HG03575 (cell line): ENCODE measurements around the gene CERK.

Experiments used
- ATAC-seq: cut with Tn5 transposase; IDR thresholded peaks from one replicate; pipeline ENCODE4 v1.9.1; 2021; ENCODE audit not compliant: unreplicated experiment, insufficient number of reproducible peaks, low FRiP score; ENCODE audit errors: extremely low read depth

The CERK gene

DNA sequence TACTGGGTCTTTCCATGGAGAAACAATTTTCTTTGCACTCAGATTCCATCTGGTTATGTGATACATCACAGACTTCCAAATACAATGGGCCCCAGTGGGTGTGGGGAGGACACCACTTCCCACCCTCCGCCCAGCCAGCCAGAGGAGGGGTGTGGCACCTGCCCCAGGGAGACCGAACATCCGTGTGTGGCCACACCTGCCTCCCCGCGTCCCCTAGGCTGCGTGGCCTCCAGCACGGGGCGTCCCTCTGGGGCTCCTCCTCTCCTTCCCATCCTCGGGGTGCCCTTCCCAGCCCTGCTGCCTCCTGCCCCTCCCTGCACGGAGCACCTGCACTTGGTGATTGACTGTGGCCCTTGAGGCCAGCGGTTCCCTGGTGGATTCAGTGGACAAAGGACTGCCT lies 49.1 kb downstream of the CERK start:
- ATAC-seq: no peak

DNA sequence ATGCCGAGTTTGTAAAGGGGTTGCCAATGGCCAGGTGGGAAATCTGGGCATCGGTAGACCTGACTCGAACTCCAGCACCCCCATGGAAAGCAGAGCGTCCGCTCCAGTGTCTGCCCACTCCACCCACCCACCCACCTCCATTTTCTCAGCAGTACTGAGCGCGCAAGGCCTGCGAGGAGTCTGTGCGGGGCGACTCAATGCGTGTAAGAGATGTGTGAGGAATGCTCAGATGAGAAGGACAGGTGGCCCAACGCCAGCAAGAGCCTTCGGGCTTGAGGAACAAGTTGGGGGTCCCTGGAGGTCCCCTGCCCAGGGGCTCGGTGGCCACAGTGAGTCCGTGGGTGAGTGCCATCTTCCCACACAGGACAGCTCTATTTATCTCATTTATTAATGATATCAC lies 50.6 kb downstream of the CERK start:
- no peak for ATAC-seq

DNA sequence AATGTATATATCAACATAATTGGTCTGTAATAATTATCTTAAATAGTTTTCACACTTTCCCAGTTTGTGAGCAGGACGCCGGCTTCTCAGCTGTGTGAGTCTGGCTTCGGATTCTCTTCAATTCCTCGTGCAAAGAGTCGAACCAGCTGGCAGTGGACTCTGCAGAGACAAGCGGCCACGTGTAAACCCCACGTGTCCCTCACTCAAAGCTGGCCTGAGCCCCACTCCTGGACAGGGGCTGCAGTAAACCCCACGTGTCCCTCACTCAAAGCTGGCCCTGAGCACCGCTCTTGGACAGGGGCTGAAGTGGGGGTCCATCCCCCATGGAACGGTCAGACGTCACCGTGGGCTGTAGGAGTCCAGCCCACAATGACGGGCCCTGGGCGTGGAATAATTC lies 51.0 kb downstream of the CERK start:
- no peak for ATAC-seq

DNA sequence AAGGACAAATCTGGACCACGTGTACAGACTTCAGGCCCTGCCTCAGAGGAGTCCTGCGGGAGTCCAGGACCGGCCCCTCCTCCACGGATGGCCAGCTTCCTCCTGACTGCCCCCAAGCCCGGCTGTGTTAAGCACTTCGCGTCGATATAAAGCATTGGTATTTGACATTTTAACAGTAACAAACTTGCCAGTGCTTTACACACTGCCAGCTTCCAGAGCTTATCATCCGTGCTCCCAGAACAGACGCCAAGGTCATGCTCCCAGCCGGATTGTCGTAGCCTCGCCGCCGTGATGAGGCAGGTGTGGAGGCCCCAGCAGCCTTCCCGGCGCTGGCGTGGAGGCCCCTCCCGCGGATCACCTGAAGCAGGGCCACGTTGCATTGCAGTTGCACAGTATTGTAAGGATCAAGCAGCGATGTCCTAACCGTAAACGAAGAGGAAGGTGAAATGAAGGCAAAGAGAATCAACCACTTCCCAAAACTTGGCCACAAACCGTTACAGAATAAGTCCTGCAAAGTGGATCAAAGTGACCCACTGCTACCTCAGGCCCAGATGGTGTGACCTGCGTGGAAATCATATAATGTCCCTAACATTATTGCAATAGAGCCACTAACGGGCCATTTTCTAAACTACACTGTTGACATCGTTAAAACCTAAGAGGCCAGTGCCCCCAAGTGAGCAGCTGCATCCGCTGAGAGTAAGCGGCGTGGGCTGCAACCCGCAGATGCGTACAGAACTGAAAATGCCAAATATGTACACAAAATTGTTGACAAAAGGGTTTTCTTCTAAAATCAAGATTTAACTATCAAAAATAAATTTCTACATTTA lies 51.6 kb downstream of the CERK start:
- no peak for ATAC-seq

DNA sequence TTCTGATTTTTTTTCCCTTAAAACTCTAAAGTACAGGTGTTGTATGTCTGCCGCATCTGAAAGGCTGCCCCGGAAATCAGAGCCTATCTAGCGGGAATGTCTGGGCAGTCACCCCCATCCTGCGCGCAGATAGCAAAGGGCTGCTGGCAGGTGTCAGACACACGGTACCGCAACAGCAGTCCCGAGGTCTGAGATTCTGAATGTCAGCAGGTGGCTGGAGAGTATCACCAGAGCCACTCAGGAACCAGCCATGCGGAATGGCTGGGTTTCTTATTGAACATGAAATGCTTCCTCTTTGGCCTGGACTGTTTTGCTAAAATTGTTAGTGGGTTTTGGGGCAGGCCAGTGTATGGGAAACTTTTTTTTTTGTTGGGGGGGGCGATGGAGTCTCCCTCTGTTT lies 53.3 kb downstream of the CERK start:
- ATAC-seq: no peak

DNA sequence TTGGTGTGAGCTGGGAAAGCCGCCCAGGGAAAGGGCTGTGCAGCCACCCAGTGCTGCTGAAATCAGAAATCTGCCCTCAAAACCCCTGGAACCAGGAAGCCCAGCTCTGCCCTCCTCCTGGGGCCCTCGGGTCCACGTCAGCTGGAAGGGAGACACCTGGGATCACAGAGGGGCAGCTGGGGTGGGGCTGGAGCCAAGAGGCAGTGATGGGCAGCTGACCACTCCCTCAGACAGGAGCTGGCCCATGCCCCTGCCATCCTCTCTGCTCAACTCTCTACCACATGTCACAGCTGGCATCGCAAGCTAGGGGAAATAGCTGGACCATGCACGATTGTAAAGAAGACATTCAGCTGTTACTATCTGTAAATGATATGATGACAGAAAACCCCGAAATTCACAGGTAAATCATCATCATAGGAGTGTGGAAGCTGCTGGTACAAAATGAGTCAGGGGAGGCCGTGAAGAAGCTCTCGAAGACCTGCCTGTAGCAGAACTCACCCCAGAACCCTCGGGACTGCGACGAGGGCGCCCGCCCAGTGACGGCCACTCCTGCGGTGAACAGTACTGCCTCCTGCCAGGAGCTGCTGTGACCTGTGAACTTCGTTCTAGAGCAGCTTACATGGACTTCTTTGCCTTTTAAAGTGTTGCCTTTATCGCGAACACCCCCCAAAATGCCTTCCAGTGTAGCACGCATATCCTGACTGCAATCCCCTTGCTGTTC lies 55.9 kb downstream of the CERK start:
- no peak for ATAC-seq

DNA sequence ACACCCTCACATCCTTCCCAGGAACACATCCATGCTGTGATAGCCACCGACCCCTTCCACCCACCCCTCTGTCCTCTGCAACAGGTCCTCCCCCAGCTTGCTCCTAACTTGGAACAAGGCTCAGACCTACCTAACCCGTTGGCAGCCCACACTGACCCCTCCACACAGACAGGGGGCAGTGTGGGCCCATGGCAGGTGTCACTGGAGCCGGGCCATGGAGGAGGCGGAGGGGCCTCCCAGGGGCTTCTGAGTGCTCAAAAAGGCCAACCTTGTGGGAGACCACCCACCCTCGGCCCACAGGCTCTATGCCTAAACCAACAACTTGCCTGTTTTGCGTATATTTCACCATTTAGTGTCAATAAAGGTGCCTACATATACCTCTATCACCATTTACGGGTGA lies 57.0 kb downstream of the CERK start:
- no peak for ATAC-seq

DNA sequence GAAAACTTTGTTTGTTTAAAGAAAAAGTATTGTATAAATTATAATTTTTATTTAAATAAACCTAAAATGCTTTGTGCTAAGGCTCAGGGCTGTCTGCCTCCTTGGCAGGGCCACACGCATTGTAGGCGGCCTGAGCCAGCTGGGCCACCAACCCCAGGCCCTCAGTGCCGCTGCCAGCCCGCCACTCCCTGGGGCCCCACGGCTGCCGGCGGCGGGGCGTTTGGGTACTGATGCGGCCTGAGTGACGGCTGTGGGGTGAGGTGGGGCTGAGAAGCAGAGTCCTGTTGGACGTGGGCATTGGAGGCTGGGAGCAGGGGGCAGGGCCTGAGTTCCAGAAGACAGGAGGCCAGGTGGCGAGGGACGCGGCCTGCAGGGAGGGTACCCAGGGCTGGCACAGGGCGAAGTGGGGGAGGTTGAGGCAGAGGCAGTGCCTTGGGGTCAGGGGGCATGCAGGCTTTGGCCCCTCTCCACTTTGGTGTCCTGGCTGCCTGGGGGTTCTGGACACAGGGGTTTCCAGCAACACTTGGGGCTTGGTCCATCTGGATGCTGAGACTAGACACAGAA lies 58.3 kb downstream of the CERK start:
- no peak for ATAC-seq

DNA sequence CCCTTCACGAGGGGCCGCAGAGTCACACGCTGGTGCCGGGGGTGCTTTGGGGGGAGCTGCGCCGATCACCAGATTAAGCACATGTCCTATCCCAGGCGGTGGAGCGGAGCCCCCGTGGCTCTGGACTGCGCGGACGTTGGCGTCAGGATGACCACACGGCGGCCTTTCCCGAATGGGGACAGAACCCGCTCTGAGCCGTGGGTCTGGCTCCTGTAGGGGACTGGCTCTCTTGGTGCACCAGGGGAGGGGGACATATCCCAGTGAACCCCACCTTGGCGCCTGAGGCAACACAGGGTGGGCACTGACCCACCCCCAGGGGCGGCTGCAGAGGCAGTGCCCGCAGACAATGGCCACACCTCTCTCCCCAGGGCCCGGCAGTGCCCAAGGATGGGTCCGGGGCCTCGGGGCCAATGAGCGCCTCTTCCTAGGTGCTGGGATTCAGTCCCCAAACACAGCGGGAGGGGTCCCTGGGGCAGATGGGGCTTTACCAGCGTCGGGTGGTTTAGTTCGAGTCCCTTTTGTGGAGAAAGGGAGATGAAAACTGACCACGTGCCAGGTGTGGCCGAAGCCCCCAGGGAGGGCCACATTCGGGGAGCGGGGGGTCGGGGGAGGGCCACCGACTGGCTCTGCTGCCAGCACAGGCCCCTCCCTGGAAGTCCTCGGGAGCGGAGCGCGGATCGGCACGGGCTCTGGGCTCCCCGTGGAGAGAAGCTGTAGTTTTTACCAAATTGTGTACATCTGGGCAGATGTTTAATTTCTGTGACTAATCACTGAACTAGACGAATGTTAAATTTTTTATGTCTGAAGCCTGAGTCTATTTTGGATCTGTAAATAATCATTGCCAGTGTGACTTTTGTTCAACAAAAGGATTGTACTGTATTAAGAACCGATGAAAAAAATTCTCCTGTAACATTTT lies 59.0 kb downstream of the CERK start:
- no peak for ATAC-seq

DNA sequence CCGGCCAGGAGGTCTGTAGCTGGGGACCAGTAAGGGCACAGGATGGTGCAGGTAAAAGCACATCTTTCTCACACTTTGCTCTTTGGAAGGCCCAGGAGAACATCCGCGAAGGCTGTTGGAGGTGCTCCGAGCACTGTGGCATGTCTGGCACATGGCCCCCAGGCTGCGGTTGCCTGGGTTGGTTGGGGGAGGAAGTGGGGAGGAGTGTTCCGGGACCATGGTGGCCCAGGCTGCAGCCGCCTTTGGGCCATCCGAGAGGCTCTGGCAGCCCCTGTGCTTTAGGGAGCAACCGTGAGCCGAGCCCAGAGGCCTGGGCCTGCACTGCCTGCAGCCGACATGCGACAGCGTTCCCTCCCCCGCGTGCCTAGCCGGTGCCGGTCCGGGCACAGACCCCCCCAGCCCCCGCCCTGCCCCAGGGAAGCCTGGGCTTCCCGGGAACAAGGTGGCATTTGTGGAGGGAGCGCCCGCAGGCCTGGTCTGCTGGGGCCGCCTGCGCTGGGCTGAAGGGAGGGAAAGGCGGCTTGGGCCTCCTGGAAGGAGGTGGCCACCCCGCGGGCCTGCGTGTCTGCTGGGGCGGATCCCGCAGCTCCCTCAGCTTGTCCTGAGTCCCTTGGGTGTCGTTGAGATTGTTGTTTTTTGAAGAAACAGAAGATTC lies 59.9 kb downstream of the CERK start:
- no peak for ATAC-seq

DNA sequence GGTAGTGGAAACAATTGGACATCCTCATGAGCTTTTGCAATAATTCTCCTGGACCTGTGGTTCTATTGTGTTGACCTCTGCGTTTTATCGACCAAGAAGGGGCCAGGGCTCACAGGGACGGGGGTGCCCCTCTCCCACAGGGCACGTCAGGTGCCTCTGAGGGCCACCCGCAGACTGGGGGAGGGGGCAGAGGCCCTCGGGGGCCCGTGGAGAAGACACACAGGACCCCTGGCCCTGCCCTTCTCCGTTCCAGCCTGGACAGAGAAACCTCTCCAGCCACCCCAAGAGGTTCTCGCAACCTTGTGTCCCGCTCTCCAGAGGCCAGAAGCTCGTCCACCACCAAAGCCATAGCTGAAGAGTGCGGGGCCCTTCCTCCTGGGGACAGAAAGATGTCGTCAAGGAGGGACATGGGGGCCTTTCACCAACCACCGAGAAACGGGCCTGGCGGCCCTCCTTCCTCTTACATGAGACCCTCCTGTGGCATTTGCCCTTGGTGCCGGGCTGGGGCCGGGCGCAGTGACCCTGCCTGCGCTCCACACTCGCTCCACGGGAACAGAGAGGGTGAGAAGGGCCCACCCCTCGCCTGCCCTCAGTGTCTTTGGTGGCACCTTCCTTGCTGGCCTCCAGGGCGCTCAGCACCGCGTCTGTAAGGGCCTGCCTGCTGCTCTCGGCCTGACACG lies 60.6 kb downstream of the CERK start:
- ATAC-seq: no peak

DNA sequence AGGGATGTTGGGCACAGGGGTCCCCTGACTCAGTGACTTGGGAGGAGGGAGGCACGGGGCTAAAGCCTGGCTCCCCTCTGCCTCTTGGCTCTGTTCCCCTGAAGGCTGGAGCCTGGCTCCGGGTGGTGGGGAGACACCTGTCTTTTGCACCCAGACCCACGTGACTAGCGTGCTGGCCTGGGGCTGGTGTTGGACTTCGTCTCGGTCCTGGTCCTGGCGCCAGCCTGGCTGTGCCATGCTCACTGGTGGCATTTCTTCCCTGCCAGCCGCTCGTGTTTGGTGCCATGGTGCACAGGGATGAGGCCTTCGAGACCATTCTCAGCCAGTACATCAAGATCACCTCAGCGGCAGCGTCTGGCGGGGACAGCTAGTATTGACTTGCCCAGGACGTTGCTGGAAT lies 61.2 kb downstream of the CERK start:
- no peak for ATAC-seq

DNA sequence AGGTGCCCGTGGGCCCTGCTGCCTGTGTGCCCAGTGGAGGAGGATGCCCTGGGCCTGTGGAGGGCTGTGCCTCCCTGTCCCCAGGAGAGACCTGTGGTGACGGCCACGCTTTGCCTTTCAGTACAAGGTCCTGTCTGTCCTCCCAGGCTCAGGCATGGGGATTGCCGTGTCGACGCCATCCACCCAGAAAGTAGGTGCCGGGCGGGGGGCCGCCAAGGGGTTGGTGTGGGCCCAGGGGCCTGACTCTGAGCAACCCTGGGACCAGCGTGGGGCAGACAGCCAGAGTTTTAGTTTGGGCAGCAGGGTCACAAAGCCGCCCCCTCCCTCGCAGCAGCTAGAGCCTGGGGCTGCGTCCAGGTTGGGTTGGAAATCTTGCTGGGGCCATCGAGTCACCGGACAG lies 61.6 kb downstream of the CERK start:
- no peak for ATAC-seq

DNA sequence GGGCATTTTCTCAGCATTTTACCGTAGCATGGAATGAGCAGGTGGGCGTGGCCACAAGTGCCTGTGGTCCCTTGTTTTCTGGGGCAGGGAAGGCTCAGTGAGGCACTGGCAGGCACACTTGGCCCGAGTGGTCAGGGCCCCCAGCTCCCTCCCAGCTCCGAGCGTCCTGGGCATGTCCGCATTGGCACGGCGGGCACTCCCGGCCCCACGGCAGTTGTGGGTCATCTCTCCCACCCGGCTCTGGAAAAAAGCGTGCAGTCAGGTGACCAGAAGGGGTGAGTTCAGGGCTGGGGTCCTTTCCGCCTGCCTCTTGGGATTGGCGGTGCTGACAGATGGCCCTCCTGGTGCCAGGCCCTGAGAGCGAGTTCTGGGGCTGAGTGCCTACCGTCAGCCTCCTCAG lies 62.1 kb downstream of the CERK start:
- ATAC-seq: no peak

DNA sequence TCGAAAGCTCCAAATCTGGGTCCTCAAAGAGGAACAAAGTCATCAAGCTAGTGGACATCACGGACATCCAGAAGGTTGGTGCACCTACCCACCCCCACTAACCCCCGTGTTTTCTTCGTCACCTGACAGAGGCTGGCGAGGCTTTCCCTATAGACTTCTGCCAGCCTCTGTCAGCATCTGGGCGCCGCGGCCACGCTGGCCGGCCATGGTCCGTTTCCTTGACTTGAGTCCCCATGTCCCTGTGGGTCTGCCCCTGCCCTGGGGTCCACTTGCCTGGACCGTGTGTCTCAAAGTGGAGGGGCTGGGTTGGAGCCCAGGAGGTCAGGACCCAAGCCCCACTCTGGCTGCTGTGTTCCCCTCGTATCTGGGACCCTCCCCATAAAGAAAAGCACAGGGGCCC lies 62.6 kb downstream of the CERK start:
- ATAC-seq: no peak

DNA sequence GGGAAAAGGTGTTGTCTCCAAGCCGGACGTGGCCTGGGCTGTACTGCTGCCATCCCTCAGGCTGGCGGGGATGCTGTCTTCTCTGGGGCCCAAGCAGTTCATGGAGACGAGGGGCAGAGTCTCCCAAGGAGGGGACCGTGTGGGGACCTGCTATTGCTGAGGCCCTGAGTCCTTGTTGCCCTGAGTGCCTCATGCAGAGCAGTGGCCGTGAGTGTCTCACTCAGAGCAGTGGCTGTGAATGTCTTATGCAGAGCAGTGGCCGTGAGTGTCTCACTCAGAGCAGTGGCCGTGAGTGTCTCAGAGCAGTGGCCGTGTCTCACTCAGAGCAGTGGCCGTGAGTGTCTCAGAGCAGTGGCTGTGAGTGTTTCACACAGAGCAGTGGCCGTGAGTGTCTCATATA lies 63.1 kb downstream of the CERK start:
- ATAC-seq: no peak

DNA sequence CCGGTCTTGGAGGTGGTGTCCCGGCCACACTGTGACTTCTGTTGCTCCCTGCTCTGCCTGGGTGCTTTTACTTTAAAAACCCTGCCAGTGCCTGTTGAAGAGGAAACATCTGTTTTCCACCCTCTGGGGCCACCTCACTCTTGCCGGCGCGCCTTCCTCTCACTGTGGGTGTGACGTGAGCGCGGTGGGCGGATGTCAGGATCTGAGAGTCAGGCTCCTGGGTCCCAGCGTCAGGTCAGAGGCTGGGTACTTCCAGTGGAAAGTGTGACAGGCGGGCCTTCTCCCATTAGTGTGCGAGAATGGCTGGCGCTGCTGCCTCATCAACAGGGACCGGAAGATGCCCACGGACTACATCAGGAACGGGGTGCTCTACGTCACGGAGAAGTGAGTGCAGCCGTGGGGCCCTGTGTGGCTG lies 63.7 kb downstream of the CERK start:
- no peak for ATAC-seq

DNA sequence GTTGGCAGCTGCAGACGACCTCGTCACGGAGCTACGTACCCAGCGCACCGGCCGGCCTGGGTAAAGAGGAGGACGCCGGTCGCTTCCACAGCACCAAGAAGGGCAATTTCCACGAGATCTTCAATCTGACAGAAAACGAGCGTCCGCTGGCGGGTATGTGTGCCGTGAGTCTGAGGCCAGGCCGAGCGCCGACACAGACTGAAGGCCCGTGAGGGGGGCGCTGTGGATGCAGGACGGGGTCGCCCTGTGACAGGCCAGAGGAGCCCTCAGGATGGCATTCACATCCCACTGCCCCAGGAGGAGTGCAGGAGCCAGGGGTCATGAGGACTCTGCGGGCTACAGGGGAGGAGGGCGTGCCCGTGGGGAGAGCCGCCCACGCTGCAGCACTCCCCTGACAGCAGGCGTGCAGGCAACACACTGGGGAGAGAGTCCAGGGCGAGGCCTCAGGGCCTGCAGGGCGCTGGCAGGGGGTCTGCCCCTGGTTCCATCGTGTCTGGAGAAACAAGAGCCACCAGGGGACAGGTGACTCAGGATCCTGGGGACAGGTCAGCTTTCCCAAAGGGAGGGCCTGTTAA lies 64.3 kb downstream of the CERK start:
- no peak for ATAC-seq
